Progenitor cell of endocrine pancreas (in vitro differentiated cells): ENCODE measurements around the gene RC3H2. TPM values are rescaled to one million over a fixed set of nuclear protein-coding genes. Genes with fewer than 3 reads are reported as not detected.

Experiments
- DNase-seq: peaks from one replicate; pipeline ENCODE4 v3.0.0; 2021; ENCODE audit warnings: low spot score; ENCODE audit not compliant: unreplicated experiment
- H3K27ac Mint-ChIP-seq: 2 replicates; pipeline ENCODE4 v1.8.0; 2021; ENCODE audit warnings: mild to moderate bottlenecking, moderate library complexity, mixed read lengths
- H3K27me3 Mint-ChIP-seq: 2 replicates; pipeline ENCODE4 v1.8.0; 2021; ENCODE audit warnings: mixed read lengths
- H3K36me3 Mint-ChIP-seq: 2 replicates; pipeline ENCODE4 v1.8.0; 2022; ENCODE audit warnings: mixed read lengths; ENCODE audit not compliant: insufficient read depth
- H3K4me1 Mint-ChIP-seq: 2 replicates; pipeline ENCODE4 v1.8.0; 2021; ENCODE audit warnings: low read depth, mixed read lengths
- H3K4me3 Mint-ChIP-seq: 2 replicates; pipeline ENCODE4 v1.8.0; 2021; ENCODE audit warnings: low read depth, mild to moderate bottlenecking, moderate library complexity, mixed read lengths
- H3K9me3 Mint-ChIP-seq: 2 replicates; pipeline ENCODE4 v1.8.0; 2021; ENCODE audit warnings: low read depth, mixed read lengths
- total RNA-seq: library from RNA; stranded (reverse); gene quantifications from 2 replicates; pipeline ENCODE4 v1.2.1, GENCODE V29; 2021
- TF ChIP-seq, protein P1 (sequence below): fragments of 200-600 bp; sonication (generic); IDR thresholded peaks from one replicate; pipeline ENCODE4 v1.5.0; 2021; ENCODE audit warnings: antibody characterized with exemption, mild to moderate bottlenecking; ENCODE audit not compliant: unreplicated experiment

Gene RC3H2
- total RNA-seq, 1 donor from 2014 or later: 68.8 TPM

DNA sequence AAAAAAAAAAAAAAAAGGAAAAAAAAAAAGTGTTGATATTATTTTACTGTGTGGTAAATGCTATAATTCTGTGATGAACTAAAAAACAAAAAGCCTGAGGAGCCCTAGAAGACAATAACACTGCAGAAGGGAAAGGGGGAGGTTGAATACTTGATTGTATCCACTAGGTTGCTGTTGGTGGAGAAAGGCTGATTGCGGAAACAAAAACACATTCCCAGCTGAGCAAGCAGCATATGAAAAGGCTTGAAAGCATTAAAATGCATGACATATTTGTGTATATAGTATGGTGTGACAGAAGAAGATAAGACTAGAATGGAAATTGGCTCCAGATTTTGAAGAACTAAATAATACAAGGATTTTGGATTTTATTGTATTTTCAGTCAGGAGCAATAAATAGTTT is 44.5 kb upstream of the RC3H2 start:
- no peak overlapping the region for H3K4me3 Mint-ChIP-seq
- TF ChIP-seq, protein P1, sequence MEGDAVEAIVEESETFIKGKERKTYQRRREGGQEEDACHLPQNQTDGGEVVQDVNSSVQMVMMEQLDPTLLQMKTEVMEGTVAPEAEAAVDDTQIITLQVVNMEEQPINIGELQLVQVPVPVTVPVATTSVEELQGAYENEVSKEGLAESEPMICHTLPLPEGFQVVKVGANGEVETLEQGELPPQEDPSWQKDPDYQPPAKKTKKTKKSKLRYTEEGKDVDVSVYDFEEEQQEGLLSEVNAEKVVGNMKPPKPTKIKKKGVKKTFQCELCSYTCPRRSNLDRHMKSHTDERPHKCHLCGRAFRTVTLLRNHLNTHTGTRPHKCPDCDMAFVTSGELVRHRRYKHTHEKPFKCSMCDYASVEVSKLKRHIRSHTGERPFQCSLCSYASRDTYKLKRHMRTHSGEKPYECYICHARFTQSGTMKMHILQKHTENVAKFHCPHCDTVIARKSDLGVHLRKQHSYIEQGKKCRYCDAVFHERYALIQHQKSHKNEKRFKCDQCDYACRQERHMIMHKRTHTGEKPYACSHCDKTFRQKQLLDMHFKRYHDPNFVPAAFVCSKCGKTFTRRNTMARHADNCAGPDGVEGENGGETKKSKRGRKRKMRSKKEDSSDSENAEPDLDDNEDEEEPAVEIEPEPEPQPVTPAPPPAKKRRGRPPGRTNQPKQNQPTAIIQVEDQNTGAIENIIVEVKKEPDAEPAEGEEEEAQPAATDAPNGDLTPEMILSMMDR: no peak
- H3K36me3 Mint-ChIP-seq: no peaks in the 10 kb centered on the region
- no peaks in the 10 kb centered on the region for H3K27me3 Mint-ChIP-seq
- no peak for DNase-seq
- no peak overlapping the region for H3K27ac Mint-ChIP-seq
- no peaks in the 10 kb centered on the region for H3K9me3 Mint-ChIP-seq
- H3K4me1 Mint-ChIP-seq: peaks cover 31% of the 10 kb centered on the region

DNA sequence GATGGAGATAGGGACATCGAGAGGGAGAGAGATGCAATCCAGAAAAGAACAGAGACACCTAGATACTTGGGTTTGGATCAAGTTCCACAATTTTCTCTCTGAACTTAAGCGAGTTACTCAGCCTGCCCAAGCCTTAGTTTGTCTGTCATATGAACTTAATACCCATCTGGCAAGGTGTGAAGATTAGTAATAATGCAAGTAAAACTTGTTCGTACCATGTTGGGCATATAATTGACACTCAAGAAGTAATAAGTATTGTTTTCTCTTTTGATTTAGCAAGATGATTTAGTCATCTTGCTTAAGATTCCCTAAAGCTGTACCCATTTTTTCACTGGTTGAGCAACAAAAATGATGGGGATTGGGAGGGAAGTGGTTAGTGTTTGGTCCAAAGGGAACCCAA is 43.2 kb upstream of the RC3H2 start:
- Mint-ChIP-seq H3K9me3 (no peaks in the 10 kb centered on the region), H3K27me3 (no peaks in the 10 kb centered on the region), H3K4me1 (peaks cover 31% of the 10 kb centered on the region), H3K27ac (peak overlapping the region; percentile 80), H3K4me3 (no peak overlapping the region), H3K36me3 (no peaks in the 10 kb centered on the region)
- DNase-seq: no peak
- TF ChIP-seq, protein P1: no peak

DNA sequence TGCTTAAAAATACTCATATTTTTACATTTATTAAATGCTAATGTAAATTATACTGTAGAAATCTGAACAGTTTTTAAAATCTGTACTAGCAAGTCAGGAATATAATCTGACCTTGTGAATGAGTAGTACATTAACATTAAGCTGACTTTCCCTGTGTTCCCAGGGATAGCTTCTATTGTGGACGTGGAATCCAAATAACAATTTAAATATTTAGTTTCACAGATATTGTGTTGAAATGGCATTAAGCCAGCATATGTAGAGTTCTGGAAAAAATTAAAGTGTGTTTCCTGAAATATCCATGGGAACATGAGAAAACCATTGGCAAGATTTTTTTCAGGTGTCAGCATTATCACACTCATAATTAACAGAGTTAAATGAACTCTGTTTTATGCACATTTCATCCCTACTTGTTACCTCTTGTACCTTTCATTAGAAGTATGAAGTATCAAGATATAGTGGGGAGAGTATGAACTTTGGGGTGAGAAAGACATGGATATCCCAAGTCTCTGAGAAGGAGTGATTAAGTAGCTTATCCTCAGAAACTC is 41.4 kb upstream of the RC3H2 start:
- TF ChIP-seq, protein P1: no peak
- no peak overlapping the region for H3K27ac Mint-ChIP-seq
- H3K36me3 Mint-ChIP-seq: no peaks in the 10 kb centered on the region
- no peaks in the 10 kb centered on the region for H3K27me3 Mint-ChIP-seq
- H3K9me3 Mint-ChIP-seq: no peaks in the 10 kb centered on the region
- DNase-seq: no peak
- H3K4me1 Mint-ChIP-seq: peaks cover 41% of the 10 kb centered on the region
- no peak overlapping the region for H3K4me3 Mint-ChIP-seq

DNA sequence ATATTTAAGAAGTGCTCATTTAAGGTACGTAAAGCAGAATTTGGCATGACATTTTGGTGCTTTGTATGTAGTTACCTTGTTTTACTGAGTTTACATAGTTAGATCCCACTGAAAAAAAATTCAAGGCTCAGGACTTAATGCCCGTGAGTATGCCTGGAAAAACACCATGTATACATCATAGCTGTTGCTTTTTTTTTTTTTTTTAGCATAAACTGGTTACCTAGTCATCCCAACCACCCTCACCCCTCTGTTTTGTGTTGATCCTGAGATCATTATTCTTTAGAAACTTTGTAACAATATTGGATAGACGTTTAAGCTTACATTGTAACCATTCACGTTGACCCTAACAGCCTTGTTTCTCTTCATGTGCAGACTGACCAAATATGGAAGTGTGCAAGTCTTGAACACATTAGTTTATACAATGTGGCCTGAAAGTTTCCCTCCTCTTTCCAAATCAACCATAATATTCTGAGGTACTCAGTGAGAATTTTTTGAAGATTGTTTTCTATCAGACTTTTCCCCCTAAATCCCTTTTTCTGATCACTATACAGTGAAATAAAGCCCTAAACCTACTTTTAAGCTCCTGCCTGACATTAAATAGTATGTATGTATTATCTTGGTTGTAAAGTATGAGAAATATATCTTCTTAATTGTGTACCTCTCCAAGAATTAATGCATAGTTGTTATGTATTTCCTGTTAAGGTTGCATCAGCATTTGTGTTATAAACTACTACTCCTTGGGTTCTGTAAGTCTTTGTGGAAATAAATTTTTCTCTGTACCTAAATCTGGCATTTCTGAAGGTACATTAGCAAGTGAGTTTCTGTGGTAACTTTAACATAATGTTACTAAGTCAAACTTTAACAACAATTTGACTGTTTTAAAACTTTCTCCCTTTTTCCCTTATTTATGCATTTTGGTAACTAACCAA is 40.1 kb upstream of the RC3H2 start:
- Mint-ChIP-seq H3K4me3 (no peak overlapping the region), H3K27ac (peak overlapping the region; percentile 34)
- TF ChIP-seq, protein P1: no peak

DNA sequence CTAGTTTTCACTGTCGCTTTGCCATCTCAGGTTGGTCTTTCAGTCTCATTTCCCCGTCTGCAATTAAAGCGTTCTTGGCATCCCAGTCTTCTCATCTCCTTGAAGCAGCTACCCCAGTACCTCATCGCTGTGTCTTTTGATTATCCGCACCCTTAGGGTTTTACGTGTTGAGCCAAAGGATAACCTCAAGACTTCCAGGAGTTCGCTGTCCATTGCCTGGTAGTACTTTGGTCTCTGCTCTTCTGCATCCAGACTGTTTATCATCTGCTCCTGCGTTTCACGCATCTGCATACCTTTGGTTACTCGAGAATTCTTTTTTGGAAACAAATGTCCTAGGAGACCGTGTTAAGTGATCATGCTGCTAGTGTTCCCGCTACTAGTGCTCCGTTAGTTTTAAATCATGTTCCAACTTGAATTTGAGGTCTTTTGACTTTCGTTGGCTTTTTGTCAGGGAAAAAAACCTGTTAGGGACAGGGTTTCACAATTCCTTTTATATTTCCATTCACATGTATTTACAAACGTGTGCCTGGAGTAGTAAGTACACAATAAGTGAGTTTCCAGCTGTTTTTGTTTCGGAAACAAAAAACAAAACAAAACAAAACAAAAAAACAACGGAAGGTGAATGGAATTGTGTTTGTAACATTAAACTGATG is 36.5 kb upstream of the RC3H2 start:
- Mint-ChIP-seq H3K27ac (peak overlapping the region; percentile 99), H3K4me1 (peaks cover 26% of the 10 kb centered on the region), H3K4me3 (peak overlapping the region; percentile 92), H3K36me3 (peaks cover 5% of the 10 kb centered on the region), H3K27me3 (no peaks in the 10 kb centered on the region), H3K9me3 (no peaks in the 10 kb centered on the region)
- TF ChIP-seq, protein P1: no peak
- no peak for DNase-seq

More for the DNA sequence above, 40.1 kb upstream of the RC3H2 start:
- Mint-ChIP-seq H3K4me1 (peaks cover 44% of the 10 kb centered on the region), H3K27me3 (no peaks in the 10 kb centered on the region), H3K9me3 (no peaks in the 10 kb centered on the region), H3K36me3 (no peaks in the 10 kb centered on the region)
- DNase-seq: no peak
